HL-60/S4 treated with retinoic acid at 250 ng/mL for 4 days and 3 days (cell line): ENCODE results near the gene CHST8.

ENCODE experiments used
- in situ Hi-C: fragments of 300-500 bp; cut with MboI; formaldehyde crosslinking; loops from 2 replicates; pipeline ENCODE4 v1.7.0; 2022; ENCODE audit warnings: low sequenced_read_pairs

CHST8 gene

DNA sequence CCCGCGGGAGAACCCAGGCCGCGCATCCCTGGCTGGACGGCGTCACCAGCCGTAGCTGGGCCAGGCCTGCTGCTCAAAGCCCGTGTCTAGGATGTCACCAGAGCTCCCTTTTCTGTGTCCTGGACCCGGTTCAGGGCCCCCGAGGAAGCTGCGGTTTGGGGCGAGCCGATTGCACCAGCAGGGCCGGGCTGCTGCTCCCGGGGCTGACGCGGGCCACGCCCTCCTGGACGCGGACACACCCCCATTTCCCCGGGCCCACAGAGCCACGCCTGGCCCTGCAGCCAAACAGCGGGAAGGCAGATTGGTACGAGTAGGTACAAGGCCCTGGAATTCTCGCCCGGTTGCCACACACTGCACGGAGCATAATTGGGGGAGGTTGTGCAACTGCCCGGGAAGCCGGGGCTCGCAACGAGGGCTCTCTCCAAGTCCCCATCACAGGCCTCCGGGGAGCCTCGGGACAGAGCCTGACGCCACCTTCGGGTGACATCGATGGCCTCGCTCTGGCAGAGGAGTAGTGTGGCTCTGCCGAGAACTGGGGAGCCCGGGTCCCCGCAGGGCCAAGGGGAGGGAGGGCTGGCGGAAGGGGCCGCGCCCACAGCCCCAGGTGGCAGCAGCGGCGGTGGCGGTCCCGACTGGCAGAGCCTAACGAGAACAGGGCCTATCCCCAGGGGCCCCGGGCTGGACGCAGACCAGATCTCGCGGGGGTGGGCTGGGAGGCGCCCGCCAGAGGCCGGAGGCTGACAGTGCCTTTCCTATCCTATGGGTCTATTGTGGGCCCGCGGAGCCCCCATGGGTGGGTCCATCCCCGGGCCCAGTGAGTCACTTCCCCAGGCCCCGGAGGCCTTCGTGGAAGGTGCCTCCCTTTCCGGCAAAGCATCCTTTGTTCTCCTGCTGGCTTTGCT lies 198.4 kb downstream of the CHST8 start:
- in situ Hi-C loops, result no loop called here

DNA sequence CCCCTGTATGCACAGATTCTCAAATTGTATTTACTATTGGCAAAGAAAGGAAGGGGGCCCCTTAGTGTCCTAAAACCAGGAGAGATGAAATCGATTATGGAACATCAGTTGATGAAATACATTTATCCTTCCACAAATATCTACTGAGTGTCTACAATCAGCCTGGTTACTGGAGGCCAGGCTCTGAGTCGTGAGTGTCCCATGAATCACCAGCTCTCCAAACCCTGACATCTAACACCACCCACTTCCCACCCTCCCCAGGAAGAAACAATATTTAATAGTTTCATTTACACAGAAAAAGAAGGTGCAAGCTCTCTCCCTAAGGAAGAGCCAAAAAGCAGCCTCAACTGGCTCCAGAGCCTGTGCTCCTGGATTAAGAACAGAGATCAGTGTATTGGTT lies 200.1 kb downstream of the CHST8 start:
- in situ Hi-C loops, result no loop called here
